NB4 (cell line): ENCODE data around the gene SYTL3.
"Not testable (repeated sequence)": the region's sequence is repeated elsewhere in the genome, so short reads cannot be mapped to it uniquely, and the experiment has no call there.

Source experiments
- DNase-seq: peaks from one replicate; pipeline ENCODE4 v3.0.0; 2010; ENCODE audit warnings: low read depth
- H3K4me3 ChIP-seq: one replicate; pipeline ENCODE4 v1.5.1; 2011; ENCODE audit warnings: mild to moderate bottlenecking, low read depth, low read length, moderate library complexity
- MYC ChIP-seq: IDR thresholded peaks from 2 replicates; pipeline ENCODE4 v1.6.1; 2011; ENCODE audit warnings: low read depth, low read length
- POLR2A ChIP-seq: IDR thresholded peaks from 2 replicates; pipeline ENCODE4 v1.6.1; 2011; ENCODE audit warnings: mild to moderate bottlenecking; ENCODE audit not compliant: insufficient read length; ENCODE audit errors: extremely low read depth
- TF ChIP-seq, protein P1 (sequence below): IDR thresholded peaks from 2 replicates; pipeline ENCODE4 v1.6.1; 2011; ENCODE audit warnings: low read depth, low read length
- TF ChIP-seq, protein P2 (sequence below): IDR thresholded peaks from one replicate; pipeline ENCODE4 v1.5.1; 2012; ENCODE audit warnings: low read depth, low read length

Gene SYTL3

DNA sequence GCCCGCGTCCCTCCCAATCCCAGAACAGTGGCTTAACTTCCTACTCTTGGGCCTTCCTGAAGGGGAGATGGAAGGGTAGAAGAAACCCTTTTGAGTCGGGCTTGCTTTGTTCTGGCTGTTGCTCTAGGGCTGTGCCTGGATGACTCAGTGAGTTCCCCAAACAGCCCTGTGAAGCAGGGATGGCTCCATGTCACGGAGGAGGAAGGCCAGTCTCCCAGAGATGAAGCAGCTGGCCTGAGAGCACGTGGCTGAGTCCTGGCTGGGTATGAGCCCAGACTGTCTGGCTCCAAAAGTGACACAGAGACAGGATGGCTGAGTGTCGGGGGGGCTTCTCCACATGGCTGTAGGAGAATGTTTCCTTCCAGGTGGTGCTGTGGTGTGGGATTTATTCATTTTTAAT lies 4.6 kb downstream of the SYTL3 start:
- DNase-seq: peak; percentile 52
- TF ChIP-seq, protein P1, sequence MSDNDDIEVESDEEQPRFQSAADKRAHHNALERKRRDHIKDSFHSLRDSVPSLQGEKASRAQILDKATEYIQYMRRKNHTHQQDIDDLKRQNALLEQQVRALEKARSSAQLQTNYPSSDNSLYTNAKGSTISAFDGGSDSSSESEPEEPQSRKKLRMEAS: no peak
- TF ChIP-seq POLR2A (no peak), MYC (no peak)
- TF ChIP-seq, protein P2, sequence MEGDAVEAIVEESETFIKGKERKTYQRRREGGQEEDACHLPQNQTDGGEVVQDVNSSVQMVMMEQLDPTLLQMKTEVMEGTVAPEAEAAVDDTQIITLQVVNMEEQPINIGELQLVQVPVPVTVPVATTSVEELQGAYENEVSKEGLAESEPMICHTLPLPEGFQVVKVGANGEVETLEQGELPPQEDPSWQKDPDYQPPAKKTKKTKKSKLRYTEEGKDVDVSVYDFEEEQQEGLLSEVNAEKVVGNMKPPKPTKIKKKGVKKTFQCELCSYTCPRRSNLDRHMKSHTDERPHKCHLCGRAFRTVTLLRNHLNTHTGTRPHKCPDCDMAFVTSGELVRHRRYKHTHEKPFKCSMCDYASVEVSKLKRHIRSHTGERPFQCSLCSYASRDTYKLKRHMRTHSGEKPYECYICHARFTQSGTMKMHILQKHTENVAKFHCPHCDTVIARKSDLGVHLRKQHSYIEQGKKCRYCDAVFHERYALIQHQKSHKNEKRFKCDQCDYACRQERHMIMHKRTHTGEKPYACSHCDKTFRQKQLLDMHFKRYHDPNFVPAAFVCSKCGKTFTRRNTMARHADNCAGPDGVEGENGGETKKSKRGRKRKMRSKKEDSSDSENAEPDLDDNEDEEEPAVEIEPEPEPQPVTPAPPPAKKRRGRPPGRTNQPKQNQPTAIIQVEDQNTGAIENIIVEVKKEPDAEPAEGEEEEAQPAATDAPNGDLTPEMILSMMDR: no peak
- no peak overlapping the region for H3K4me3 ChIP-seq

DNA sequence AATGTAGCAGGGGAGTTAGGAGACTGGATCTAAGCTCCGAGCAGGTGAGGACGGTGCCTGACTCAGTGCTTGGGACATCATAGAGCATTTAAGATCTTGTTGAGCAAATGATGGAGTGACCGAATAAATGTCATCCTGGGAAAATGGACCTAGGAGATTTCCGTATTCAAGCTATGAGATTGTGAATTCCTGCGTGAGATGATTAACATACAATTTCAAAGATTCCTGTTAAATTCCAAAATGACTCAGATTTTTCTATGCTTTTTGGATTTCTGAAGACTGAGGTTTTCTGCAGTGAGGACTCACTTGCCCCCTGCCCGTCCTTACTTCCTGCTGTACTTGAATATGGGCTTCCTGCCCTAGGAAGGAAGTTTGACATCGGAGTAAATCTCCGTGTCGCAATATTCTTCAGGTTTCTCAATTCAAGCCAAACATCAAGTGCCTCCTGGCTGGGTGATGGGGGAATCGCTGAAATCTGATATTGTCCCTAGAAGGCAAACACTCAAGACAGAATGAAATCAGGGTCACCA lies 5.2 kb downstream of the SYTL3 start:
- no peak overlapping the region for H3K4me3 ChIP-seq
- DNase-seq: peak; percentile 72
- TF ChIP-seq, protein P2: no peak
- TF ChIP-seq MYC (no peak), POLR2A (no peak)
- TF ChIP-seq, protein P1: no peak

DNA sequence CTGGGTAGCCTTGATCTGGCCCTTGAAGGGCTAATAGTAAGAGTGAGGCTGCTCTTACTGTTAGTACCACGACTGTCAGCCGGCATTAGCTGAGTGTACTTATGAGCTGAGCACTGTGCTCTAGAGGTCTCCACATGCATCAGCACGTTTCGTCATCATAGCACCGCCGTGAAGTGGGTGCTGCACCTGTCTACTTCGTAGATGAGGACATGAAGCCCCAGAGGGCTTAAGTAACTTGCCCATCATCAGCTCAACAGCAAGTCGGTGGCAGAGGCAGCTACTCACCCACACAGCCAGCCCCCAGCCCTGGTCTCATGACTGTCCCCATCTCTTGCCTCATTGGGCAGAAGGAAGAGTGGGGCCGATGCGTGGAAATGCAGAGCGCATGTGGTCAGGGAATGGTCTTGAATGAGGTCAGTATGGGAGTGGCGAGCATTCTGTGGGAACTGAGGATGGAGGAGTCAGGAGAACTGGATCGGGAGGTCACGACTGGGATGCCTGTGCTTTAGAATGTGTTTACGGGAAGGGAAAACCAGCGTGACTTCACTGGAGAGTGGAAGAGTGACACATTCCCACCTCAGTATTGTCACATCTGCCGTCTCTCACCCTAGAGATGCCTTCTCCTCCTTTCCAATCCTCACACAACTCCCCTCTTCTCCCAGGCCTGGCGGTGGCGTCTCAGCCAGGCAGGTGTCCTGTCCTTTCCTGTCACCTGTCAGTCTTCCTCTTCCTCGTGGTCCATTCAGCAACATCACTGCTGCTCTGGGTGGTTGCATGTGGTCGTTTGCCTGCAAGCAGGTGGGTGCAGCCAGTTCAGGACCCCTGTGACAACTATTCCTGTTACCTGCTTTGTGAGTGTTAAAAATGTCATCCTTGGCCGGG lies 6.0 kb downstream of the SYTL3 start:
- no peak overlapping the region for H3K4me3 ChIP-seq
- no peak for DNase-seq
- TF ChIP-seq, protein P1: no peak
- TF ChIP-seq MYC (no peak), POLR2A (no peak)
- TF ChIP-seq, protein P2: no peak

DNA sequence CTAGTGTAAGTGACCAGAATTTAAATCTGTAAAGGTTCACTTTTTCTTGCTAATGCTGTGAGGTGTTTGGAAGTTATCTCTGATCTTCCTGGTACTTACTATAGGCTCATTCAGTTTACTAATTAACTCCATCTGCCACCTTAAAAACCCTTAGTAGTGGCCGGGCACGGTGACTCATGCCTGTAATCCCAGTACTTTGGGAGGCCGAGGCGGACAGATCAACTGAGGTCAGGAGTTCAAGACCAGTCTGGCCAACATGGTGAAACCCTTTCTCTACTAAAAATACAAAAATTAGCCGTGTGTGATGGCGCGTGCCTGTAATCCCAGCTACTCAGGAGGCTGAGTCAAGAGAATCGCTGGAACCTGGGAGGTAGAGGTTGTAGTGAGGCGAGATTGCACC lies 7.1 kb downstream of the SYTL3 start:
- not testable (repeated sequence) for H3K4me3 ChIP-seq, DNase-seq

DNA sequence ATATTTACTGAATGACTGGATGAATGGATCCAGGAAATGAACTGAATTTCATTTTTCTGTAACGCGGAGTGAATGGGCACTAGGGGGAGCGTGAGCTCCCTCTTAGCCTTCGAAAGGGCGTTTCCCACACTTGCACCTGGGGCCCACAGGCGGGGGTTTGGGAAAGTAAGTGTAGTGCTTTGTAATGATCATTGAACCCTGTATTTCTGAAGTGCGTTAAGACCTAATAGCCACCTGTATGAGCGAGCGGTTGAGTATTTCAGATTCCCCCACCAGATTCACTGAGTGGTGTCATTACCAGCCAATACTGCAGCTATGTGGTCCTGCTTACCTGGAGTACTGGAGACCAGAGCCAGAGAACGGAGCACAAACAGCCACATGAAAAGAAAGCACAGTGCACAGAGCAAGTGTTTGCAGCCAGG lies 10.5 kb downstream of the SYTL3 start:
- H3K4me3 ChIP-seq: no peak overlapping the region
- DNase-seq: peak; percentile 58
- TF ChIP-seq POLR2A (no peak), MYC (no peak)
- TF ChIP-seq, protein P1: no peak
- TF ChIP-seq, protein P2: peak; percentile 79

DNA sequence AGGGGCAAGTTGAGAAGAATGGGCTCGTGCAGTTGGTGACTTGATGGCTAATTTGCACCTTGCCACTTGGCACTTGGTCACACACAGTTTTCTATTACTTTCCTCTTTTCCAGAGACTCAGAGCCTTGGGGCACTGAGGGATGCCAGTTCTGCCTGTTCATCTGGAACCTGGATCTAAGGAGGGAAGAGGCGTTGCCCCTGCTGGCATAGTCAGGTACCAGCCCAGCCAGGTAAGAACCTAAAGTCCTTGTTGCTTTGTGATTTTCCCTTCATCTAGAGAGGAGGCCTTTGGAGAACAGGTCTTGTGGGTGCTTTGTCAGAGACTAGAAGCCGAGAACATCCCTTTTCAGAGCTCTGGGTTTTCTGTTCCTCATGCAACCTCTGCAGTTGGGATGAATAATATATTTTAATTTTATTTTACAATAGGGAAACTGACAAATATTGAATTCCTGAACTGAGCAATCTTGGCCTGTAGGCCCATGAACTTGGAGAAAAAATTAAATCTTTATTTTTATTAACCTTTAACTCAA lies 11.4 kb downstream of the SYTL3 start:
- H3K4me3 ChIP-seq: no peak overlapping the region
- no peak for DNase-seq

More for the DNA sequence above, 11.4 kb downstream of the SYTL3 start:
- TF ChIP-seq, protein P1: no peak
- no peak for TF ChIP-seq POLR2A
- TF ChIP-seq, protein P2: no peak
- TF ChIP-seq MYC: no peak
